Mesendoderm (in vitro differentiated cells): Measurements from ENCODE around the gene ITGA2.

Experiments used
- DNase-seq: peaks from one replicate; pipeline ENCODE4 v3.0.0; 2013
- H2AK5ac ChIP-seq: 2 replicates; pipeline ENCODE4 v1.6.1; 2013; ENCODE audit warnings: low read length, inconsistent platforms
- H2BK120ac ChIP-seq: 2 replicates; pipeline ENCODE4 v1.6.1; 2013; ENCODE audit warnings: low read depth, mild to moderate bottlenecking, low read length, moderate library complexity, mixed read lengths
- H2BK15ac ChIP-seq: replicated peaks from 2 replicates; pipeline ENCODE4 v1.6.1; 2013; ENCODE audit warnings: low read depth, mild to moderate bottlenecking, moderate library complexity
- H2BK5ac ChIP-seq: 2 replicates; pipeline ENCODE4 v1.6.1; 2013; ENCODE audit warnings: low read length, inconsistent platforms
- H3K18ac ChIP-seq: 2 replicates; pipeline ENCODE4 v1.6.1; 2013; ENCODE audit warnings: mild to moderate bottlenecking, low read length, mixed read lengths
- H3K23ac ChIP-seq: one replicate; pipeline ENCODE4 v1.6.1; 2013; ENCODE audit warnings: low read length
- H3K27ac ChIP-seq: 2 replicates; pipeline ENCODE4 v1.5.1; 2013; ENCODE audit warnings: low read depth, mild to moderate bottlenecking, inconsistent platforms, low read length, moderate library complexity
- H3K27me3 ChIP-seq: 2 replicates; pipeline ENCODE4 v1.6.1; 2013; ENCODE audit warnings: low read length, control low read depth, mild to moderate bottlenecking, inconsistent platforms; ENCODE audit not compliant: insufficient read depth, poor library complexity
- H3K36me3 ChIP-seq: 2 replicates; pipeline ENCODE4 v1.6.1; 2013; ENCODE audit warnings: low read length, inconsistent platforms; ENCODE audit not compliant: control insufficient read depth, insufficient read depth
- H3K4ac ChIP-seq: one replicate; pipeline ENCODE4 v1.6.1; 2013; ENCODE audit warnings: low read depth, mild to moderate bottlenecking, low read length, moderate library complexity
- H3K4me1 ChIP-seq: 2 replicates; pipeline ENCODE4 v1.6.1; 2013; ENCODE audit warnings: low read depth, low read length, inconsistent platforms; ENCODE audit not compliant: control insufficient read depth
- H3K4me2 ChIP-seq: 2 replicates; pipeline ENCODE4 v1.6.1; 2013; ENCODE audit warnings: low read length
- H3K4me3 ChIP-seq: 2 replicates; pipeline ENCODE4 v1.5.1; 2013; ENCODE audit warnings: mild to moderate bottlenecking, low read length
- H3K56ac ChIP-seq: one replicate; pipeline ENCODE4 v1.6.1; 2013; ENCODE audit warnings: low read length
- H3K79me1 ChIP-seq: 2 replicates; pipeline ENCODE4 v1.6.1; 2013; ENCODE audit warnings: low read length, inconsistent platforms
- H3K79me2 ChIP-seq: 2 replicates; pipeline ENCODE4 v1.6.1; 2013; ENCODE audit warnings: mild to moderate bottlenecking, low read length; ENCODE audit not compliant: control insufficient read depth, insufficient read depth
- H3K9ac ChIP-seq: 2 replicates; pipeline ENCODE4 v1.6.1; 2013; ENCODE audit warnings: low read length, inconsistent platforms
- H4K5ac ChIP-seq: one replicate; pipeline ENCODE4 v1.6.1; 2013; ENCODE audit warnings: low read length
- H4K8ac ChIP-seq: one replicate; pipeline ENCODE4 v1.6.1; 2013; ENCODE audit warnings: low read depth, mild to moderate bottlenecking, control low read depth, low read length, moderate library complexity
- WGBS: extraction: QIAGEN DNeasy Blood & Tissue Kit; methylation state at CpG from one replicate; pipeline ENCODE4 v1.1.7; 2013; ENCODE audit warnings: low lambda C conversion rate, missing lambda C conversion rate; ENCODE audit not compliant: insufficient coverage; ENCODE audit errors: extremely low coverage; 5-methylcytosine and 5-hydroxymethylcytosine counted together

Gene ITGA2

DNA sequence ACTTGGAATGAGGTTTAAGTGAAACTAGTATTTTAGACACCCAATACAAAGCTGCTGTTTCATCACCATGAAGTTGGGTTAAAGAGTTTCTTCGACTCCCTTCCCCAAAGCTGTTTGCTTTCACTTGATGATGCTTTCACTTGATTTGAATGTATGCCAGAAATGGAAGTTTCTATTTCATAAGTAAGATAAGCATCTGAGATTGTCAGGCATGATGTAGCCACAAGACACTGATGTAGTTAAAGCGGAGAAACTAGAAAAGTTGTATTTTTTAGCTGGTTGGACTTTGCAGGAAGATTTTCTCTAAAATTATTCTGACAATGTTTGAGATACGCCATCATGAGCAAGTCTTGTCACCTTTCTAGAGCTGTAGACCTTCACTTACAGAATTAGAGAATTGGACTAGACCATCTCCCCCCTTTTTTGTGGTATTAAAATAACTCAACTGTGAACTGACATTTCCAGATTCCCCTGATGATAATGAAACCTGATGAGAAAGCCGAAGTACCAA is 100.4 kb downstream of the ITGA2 start:
- DNase-seq: no peak
- Histone ChIP-seq H3K56ac (no peak overlapping the region), H3K23ac (no peak overlapping the region)

DNA sequence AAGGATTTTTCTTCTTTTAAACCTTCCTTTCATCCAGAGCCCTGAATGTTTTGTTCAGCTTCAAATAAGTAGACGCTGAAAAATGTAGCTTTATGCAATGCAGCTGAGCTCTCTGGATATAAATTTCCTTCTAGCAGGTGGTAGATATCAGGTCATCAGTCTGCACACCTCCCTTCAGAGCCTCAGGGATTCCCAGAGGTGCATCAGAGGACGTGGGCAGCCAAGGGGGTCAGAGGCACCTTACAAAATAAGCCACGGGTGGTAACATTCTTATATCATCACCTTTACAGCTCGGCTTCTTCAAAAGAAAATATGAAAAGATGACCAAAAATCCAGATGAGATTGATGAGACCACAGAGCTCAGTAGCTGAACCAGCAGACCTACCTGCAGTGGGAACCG is 101.1 kb downstream of the ITGA2 start:
- no peak for DNase-seq
- H3K27ac ChIP-seq: no peak overlapping the region
- H3K79me1 ChIP-seq: no peaks in the 10 kb centered on the region
- no peaks in the 10 kb centered on the region for H3K27me3 ChIP-seq
- H3K4me3 ChIP-seq: no peak overlapping the region
- no peak overlapping the region for H2BK5ac ChIP-seq
- no peak overlapping the region for H3K18ac ChIP-seq
- H4K8ac ChIP-seq: no peak overlapping the region
- no peak overlapping the region for H3K9ac ChIP-seq
- H3K36me3 ChIP-seq: no peaks in the 10 kb centered on the region
- no peak overlapping the region for H2BK120ac ChIP-seq
- no CpG with 5 or more reads among the region's 5 CpGs for WGBS
- no peak overlapping the region for H3K23ac ChIP-seq
- no peak overlapping the region for H2BK15ac ChIP-seq
- H3K79me2 ChIP-seq: no peaks in the 10 kb centered on the region
- no peak overlapping the region for H2AK5ac ChIP-seq
- H4K5ac ChIP-seq: no peak overlapping the region
- H3K56ac ChIP-seq: no peak overlapping the region
- H3K4ac ChIP-seq: no peak overlapping the region
- H3K4me1 ChIP-seq: no peaks in the 10 kb centered on the region
- no peak overlapping the region for H3K4me2 ChIP-seq

More for the DNA sequence above, 100.4 kb downstream of the ITGA2 start:
- H3K27me3 ChIP-seq: no peaks in the 10 kb centered on the region
- H3K4me1 ChIP-seq: no peaks in the 10 kb centered on the region
- no peak overlapping the region for H4K8ac ChIP-seq
- no peak overlapping the region for H3K4me2 ChIP-seq
- no peak overlapping the region for H3K27ac ChIP-seq
- no peaks in the 10 kb centered on the region for H3K36me3 ChIP-seq
- H3K4ac ChIP-seq: no peak overlapping the region
- H2BK5ac ChIP-seq: no peak overlapping the region
- H2BK15ac ChIP-seq: no peak overlapping the region
- H2BK120ac ChIP-seq: no peak overlapping the region
- no peaks in the 10 kb centered on the region for H3K79me1 ChIP-seq
- H2AK5ac ChIP-seq: no peak overlapping the region
- H3K4me3 ChIP-seq: no peak overlapping the region
- H4K5ac ChIP-seq: no peak overlapping the region
- H3K9ac ChIP-seq: no peak overlapping the region
- no peaks in the 10 kb centered on the region for H3K79me2 ChIP-seq
- H3K18ac ChIP-seq: no peak overlapping the region
- WGBS: no CpG with 5 or more reads among the region's 4 CpGs

DNA sequence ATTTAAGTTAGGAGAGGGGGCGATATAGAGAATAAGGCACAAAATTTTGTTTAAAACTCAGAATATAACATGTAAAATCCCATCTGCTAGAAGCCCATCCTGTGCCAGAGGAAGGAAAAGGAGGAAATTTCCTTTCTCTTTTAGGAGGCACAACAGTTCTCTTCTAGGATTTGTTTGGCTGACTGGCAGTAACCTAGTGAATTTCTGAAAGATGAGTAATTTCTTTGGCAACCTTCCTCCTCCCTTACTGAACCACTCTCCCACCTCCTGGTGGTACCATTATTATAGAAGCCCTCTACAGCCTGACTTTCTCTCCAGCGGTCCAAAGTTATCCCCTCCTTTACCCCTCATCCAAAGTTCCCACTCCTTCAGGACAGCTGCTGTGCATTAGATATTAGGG is 102.1 kb downstream of the ITGA2 start:
- Histone ChIP-seq H3K9ac (no peak overlapping the region), H3K23ac (no peak overlapping the region), H2BK15ac (no peak overlapping the region), H2BK120ac (no peak overlapping the region), H3K79me1 (no peaks in the 10 kb centered on the region), H3K27ac (no peak overlapping the region), H2BK5ac (no peak overlapping the region), H3K56ac (no peak overlapping the region), H4K5ac (no peak overlapping the region), H3K27me3 (no peaks in the 10 kb centered on the region), H3K4me2 (no peak overlapping the region), H2AK5ac (no peak overlapping the region), H3K79me2 (no peaks in the 10 kb centered on the region), H3K4me1 (no peaks in the 10 kb centered on the region), H3K18ac (no peak overlapping the region), H3K4ac (no peak overlapping the region), H3K36me3 (no peaks in the 10 kb centered on the region), H3K4me3 (no peak overlapping the region), H4K8ac (no peak overlapping the region)
- WGBS: no CpG with 5 or more reads among the region's 2 CpGs
- peak; percentile 21 for DNase-seq

DNA sequence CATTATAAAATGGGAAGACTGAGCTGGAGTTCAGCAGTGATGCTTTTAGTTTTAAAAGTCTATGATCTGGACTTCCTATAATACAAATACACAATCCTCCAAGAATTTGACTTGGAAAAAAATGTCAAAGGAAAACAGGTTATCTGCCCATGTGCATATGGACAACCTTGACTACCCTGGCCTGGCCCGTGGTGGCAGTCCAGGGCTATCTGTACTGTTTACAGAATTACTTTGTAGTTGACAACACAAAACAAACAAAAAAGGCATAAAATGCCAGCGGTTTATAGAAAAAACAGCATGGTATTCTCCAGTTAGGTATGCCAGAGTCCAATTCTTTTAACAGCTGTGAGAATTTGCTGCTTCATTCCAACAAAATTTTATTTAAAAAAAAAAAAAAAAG is 103.1 kb downstream of the ITGA2 start:
- no peak overlapping the region for H2BK5ac ChIP-seq
- no peak overlapping the region for H3K18ac ChIP-seq
- H3K4me3 ChIP-seq: no peak overlapping the region
- H3K56ac ChIP-seq: no peak overlapping the region
- H3K9ac ChIP-seq: no peak overlapping the region
- DNase-seq: no peak
- H2AK5ac ChIP-seq: no peak overlapping the region
- H3K4me1 ChIP-seq: no peaks in the 10 kb centered on the region
- H3K27me3 ChIP-seq: no peaks in the 10 kb centered on the region
- H4K5ac ChIP-seq: no peak overlapping the region
- H2BK15ac ChIP-seq: no peak overlapping the region
- no peak overlapping the region for H3K4me2 ChIP-seq
- H3K79me2 ChIP-seq: no peaks in the 10 kb centered on the region
- no peaks in the 10 kb centered on the region for H3K36me3 ChIP-seq
- H3K79me1 ChIP-seq: no peaks in the 10 kb centered on the region
- no peak overlapping the region for H3K4ac ChIP-seq
- H2BK120ac ChIP-seq: no peak overlapping the region
- no peak overlapping the region for H3K23ac ChIP-seq
- WGBS: no CpG with 5 or more reads among the region's 2 CpGs
- no peak overlapping the region for H3K27ac ChIP-seq
- no peak overlapping the region for H4K8ac ChIP-seq

DNA sequence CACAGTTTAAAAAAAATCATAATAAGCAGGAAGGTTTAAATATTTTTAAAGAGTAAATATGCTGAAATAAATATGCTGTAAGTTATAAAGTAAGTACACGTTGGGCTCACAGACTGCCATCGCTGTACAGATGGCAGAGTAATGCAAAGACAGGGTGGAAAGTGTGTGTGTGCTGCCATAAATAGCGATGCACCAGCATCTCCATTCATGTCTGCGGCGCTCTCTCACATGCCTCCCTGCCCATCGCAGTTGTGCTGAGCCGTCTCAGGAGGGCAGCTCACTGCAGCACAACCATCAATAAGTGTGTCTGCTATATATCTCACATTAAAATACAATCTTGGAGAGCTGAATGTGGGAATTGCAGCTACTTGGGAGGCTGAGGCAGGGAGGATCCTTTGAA is 106.1 kb downstream of the ITGA2 start:
- H3K9ac ChIP-seq: no peak overlapping the region
- H2BK15ac ChIP-seq: no peak overlapping the region
- no peak overlapping the region for H3K56ac ChIP-seq
- no peak overlapping the region for H3K18ac ChIP-seq
- no peaks in the 10 kb centered on the region for H3K36me3 ChIP-seq
- no peak overlapping the region for H3K4ac ChIP-seq
- H3K23ac ChIP-seq: no peak overlapping the region
- H2BK5ac ChIP-seq: no peak overlapping the region
- no peaks in the 10 kb centered on the region for H3K4me1 ChIP-seq
- no peaks in the 10 kb centered on the region for H3K79me2 ChIP-seq
- no peak overlapping the region for H2AK5ac ChIP-seq
- WGBS: no CpG with 5 or more reads among the region's 7 CpGs
- DNase-seq: no peak
- no peak overlapping the region for H2BK120ac ChIP-seq
- no peak overlapping the region for H4K8ac ChIP-seq
- H3K4me2 ChIP-seq: no peak overlapping the region
- H3K27ac ChIP-seq: no peak overlapping the region
- no peaks in the 10 kb centered on the region for H3K27me3 ChIP-seq
- H3K4me3 ChIP-seq: no peak overlapping the region
- no peaks in the 10 kb centered on the region for H3K79me1 ChIP-seq
- H4K5ac ChIP-seq: no peak overlapping the region

DNA sequence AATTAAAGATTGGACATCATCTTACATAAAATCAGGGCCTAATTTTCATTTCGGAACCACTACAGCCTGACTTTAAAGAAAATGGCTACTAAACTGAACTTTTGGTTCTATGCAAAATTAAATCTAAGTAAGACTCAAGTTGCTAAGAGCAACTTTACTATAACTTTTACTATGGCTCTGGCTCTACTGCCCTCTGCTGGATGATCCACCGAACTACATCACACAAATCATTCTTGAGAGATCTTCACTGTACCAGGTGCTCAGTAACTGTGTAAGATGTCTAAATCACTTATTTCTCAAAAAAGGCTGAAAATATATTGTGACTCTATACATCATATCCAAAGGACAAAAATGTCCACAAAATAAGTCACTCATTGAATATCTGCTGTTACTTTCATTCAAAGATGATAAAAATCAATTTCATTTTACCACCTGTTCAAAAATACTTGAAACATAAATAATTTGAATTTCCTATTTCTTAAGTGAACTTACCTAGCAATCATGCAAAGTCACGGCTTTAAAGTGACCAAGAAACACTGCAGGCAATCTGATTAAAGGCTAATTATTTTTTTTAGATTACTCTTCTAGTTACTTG is 106.9 kb downstream of the ITGA2 start:
- Histone ChIP-seq H3K4me2 (no peak overlapping the region), H3K79me2 (no peaks in the 10 kb centered on the region), H4K8ac (no peak overlapping the region), H2BK120ac (no peak overlapping the region), H2AK5ac (no peak overlapping the region), H3K18ac (no peak overlapping the region), H2BK5ac (no peak overlapping the region), H3K79me1 (no peaks in the 10 kb centered on the region), H3K27ac (no peak overlapping the region), H3K4me3 (no peak overlapping the region), H3K27me3 (no peaks in the 10 kb centered on the region), H3K4me1 (no peaks in the 10 kb centered on the region), H4K5ac (no peak overlapping the region), H3K9ac (no peak overlapping the region), H2BK15ac (no peak overlapping the region), H3K4ac (no peak overlapping the region), H3K56ac (no peak overlapping the region), H3K36me3 (no peaks in the 10 kb centered on the region), H3K23ac (no peak overlapping the region)
- DNase-seq: peak; percentile 51
- whole genome bisulfite sequencing: no CpG with 5 or more reads among the region's 3 CpGs
